Loucy (cell line): ENCODE measurements around the gene USP15.

ENCODE experiments used
- H2AFZ ChIP-seq: fragments of 200-600 bp; sonication (generic); 2 replicates; pipeline ENCODE4 v1.6.0; 2016; ENCODE audit warnings: antibody characterized with exemption, mild to moderate bottlenecking, low read length, moderate library complexity
- H3F3A ChIP-seq: fragments of 200-600 bp; 2 replicates; pipeline ENCODE4 v1.6.0; 2016; ENCODE audit warnings: antibody characterized with exemption, low read depth, mild to moderate bottlenecking
- H3K27me3 ChIP-seq: fragments of 200-600 bp; sonication (generic); 2 replicates; pipeline ENCODE4 v1.6.1; 2014; ENCODE audit warnings: low read length, mild to moderate bottlenecking; ENCODE audit not compliant: insufficient read depth, poor library complexity, severe bottlenecking
- H3K36me3 ChIP-seq: fragments of 200-600 bp; sonication (generic); 2 replicates; pipeline ENCODE4 v1.6.1; 2016; ENCODE audit warnings: low read length; ENCODE audit not compliant: insufficient read depth
- H3K4me1 ChIP-seq: fragments of 200-600 bp; sonication (generic); 2 replicates; pipeline ENCODE4 v1.5.1; 2014; ENCODE audit warnings: low read length, mild to moderate bottlenecking; ENCODE audit not compliant: insufficient read depth, poor library complexity, severe bottlenecking
- H3K4me2 ChIP-seq: fragments of 200-600 bp; sonication (generic); 2 replicates; pipeline ENCODE4 v1.6.0; 2014; ENCODE audit warnings: antibody characterized with exemption, low read length, low read depth, mild to moderate bottlenecking; ENCODE audit not compliant: poor library complexity, severe bottlenecking
- H3K4me3 ChIP-seq: fragments of 200-600 bp; sonication (generic); 2 replicates; pipeline ENCODE4 v1.5.1; 2014; ENCODE audit warnings: low read length, mild to moderate bottlenecking, mixed read lengths; ENCODE audit not compliant: poor library complexity, severe bottlenecking
- H3K79me2 ChIP-seq: fragments of 200-600 bp; sonication (generic); 2 replicates; pipeline ENCODE4 v1.6.1; 2014; ENCODE audit warnings: low read length; ENCODE audit not compliant: insufficient read depth
- H3K9ac ChIP-seq: fragments of 200-600 bp; sonication (generic); 2 replicates; pipeline ENCODE4 v1.6.0; 2014; ENCODE audit warnings: mild to moderate bottlenecking, low read depth, low read length, moderate library complexity; ENCODE audit not compliant: poor library complexity, severe bottlenecking
- H3K9me2 ChIP-seq: fragments of 200-600 bp; sonication (generic); replicated peaks from 2 replicates; pipeline ENCODE4 v1.6.1; 2016; ENCODE audit warnings: low read depth, low read length, mixed read lengths
- H3K9me3 ChIP-seq: fragments of 200-600 bp; sonication (generic); 2 replicates; pipeline ENCODE4 v1.6.1; 2014; ENCODE audit warnings: mild to moderate bottlenecking, antibody characterized with exemption, low read length, low read depth; ENCODE audit not compliant: insufficient read depth
- H4K20me1 ChIP-seq: fragments of 200-600 bp; sonication (generic); 2 replicates; pipeline ENCODE4 v1.6.0; 2014; ENCODE audit warnings: antibody characterized with exemption, low read length, mild to moderate bottlenecking; ENCODE audit not compliant: insufficient read depth, poor library complexity, severe bottlenecking
- EZH2phosphoT487 ChIP-seq: fragments of 200-600 bp; IDR thresholded peaks from 2 replicates; pipeline ENCODE4 v1.6.1; 2018; ENCODE audit warnings: antibody characterized with exemption, mild to moderate bottlenecking, moderate library complexity, borderline replicate concordance
- TF ChIP-seq, protein P1 (sequence below): fragments of 200-600 bp; sonication (generic); conservative IDR thresholded peaks from 2 replicates; pipeline ENCODE4 v1.5.1; 2014; ENCODE audit warnings: mild to moderate bottlenecking, antibody characterized with exemption, low read length

The USP15 gene

DNA sequence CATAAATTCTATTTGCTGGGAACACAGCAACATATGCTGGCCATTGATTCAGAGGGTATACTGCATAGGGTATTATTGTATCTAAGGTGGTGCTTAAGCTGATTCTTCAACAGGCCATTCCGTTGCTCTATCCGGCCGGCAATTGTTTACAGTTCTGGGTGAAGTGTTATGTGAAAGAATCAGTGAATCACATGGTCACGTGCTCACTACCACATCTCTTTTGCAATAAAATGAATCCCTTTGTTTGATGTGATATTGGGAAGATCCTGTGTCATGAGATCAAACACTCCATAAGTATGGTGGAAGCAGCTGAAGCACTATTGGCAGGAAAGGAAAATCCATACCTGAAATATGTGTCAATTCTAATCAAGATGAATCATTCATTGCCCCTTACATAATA, 7.6 kb upstream of the USP15 start:
- no peak overlapping the region for H3K4me2 ChIP-seq
- H3K79me2 ChIP-seq, result no peaks in the 10 kb centered on the region
- H3K9me2 ChIP-seq, result no peaks in the 10 kb centered on the region
- H3K27me3 ChIP-seq, result no peaks in the 10 kb centered on the region
- H3K4me3 ChIP-seq, result no peak overlapping the region
- H3F3A ChIP-seq, result no peaks in the 10 kb centered on the region
- H3K9me3 ChIP-seq, result no peaks in the 10 kb centered on the region
- no peak overlapping the region for H3K9ac ChIP-seq
- no peak for TF ChIP-seq EZH2phosphoT487
- TF ChIP-seq, protein P1, sequence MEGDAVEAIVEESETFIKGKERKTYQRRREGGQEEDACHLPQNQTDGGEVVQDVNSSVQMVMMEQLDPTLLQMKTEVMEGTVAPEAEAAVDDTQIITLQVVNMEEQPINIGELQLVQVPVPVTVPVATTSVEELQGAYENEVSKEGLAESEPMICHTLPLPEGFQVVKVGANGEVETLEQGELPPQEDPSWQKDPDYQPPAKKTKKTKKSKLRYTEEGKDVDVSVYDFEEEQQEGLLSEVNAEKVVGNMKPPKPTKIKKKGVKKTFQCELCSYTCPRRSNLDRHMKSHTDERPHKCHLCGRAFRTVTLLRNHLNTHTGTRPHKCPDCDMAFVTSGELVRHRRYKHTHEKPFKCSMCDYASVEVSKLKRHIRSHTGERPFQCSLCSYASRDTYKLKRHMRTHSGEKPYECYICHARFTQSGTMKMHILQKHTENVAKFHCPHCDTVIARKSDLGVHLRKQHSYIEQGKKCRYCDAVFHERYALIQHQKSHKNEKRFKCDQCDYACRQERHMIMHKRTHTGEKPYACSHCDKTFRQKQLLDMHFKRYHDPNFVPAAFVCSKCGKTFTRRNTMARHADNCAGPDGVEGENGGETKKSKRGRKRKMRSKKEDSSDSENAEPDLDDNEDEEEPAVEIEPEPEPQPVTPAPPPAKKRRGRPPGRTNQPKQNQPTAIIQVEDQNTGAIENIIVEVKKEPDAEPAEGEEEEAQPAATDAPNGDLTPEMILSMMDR, result no peak
- peaks cover 6% of the 10 kb centered on the region for H3K4me1 ChIP-seq
- H3K36me3 ChIP-seq, result no peaks in the 10 kb centered on the region
- H4K20me1 ChIP-seq, result no peaks in the 10 kb centered on the region
- no peak overlapping the region for H2AFZ ChIP-seq

DNA sequence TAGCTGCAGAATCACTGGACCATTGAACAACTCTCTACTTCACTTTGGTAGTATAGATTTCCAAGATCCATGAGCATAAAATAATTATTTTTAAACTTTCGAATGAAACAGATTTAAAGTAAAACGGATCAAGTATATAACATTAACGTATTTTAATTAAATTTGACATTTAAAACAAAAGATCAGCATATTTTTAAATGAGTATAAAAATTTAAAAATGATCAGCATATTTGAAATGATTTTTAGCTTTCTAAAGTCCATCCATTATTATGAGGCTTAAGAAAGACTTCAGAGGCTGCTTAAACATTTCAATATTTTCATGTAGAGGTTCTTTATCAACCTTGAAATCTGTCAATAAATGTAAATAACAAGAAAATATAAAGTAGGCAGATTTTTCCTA, 5.2 kb upstream of the USP15 start:
- Histone ChIP-seq H3K27me3 (no peaks in the 10 kb centered on the region), H3K4me2 (no peak overlapping the region), H3K9ac (no peak overlapping the region), H3K4me1 (peaks cover 19% of the 10 kb centered on the region), H3F3A (no peaks in the 10 kb centered on the region), H3K9me2 (no peaks in the 10 kb centered on the region), H4K20me1 (no peaks in the 10 kb centered on the region), H3K36me3 (no peaks in the 10 kb centered on the region), H3K9me3 (no peaks in the 10 kb centered on the region), H2AFZ (no peak overlapping the region), H3K4me3 (no peak overlapping the region), H3K79me2 (no peaks in the 10 kb centered on the region)
- TF ChIP-seq, protein P1, result no peak
- TF ChIP-seq EZH2phosphoT487, result no peak

DNA sequence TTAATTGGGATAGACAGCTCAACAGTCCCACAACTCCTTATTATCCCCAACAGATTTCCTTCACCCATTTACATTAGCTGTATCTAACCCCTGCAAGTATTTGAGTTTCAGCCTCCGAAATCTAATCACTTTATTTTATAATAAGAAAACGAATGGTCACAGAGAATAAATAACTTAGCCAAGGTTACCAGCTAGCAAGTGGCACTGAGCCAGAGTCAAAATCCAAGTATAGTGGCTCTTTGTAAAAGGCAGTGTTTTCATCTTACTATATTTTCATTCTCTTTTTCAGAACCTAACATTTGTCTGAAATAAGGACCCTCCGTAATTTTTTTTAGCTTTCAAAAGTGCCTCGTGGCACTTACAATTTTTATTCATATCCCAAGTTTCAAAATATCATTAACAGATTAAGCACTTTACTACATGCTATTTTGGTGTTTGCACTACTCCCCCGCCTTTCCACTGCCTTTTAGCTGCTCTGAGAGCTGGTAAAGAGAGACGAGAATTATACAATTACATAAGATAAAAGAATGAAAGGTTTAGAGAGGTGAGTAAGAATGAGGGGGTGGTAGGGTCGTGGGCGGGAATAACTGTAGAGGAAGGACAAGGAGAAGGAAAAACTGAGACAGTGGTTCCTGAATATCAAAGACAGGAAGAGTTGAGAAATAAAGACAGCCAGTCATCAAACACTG, 3.7 kb upstream of the USP15 start:
- Histone ChIP-seq H3K4me1 (peaks cover 18% of the 10 kb centered on the region), H3K9ac (no peak overlapping the region), H4K20me1 (peaks cover 6% of the 10 kb centered on the region), H3F3A (peaks cover 11% of the 10 kb centered on the region), H3K4me3 (no peak overlapping the region), H3K9me3 (no peaks in the 10 kb centered on the region), H3K27me3 (peaks cover 4% of the 10 kb centered on the region), H3K36me3 (no peaks in the 10 kb centered on the region), H2AFZ (no peak overlapping the region), H3K4me2 (no peak overlapping the region), H3K79me2 (peaks cover 6% of the 10 kb centered on the region), H3K9me2 (no peaks in the 10 kb centered on the region)
- TF ChIP-seq, protein P1, result no peak
- TF ChIP-seq EZH2phosphoT487, result no peak
